Measurements from ENCODE around the gene ZNRF2.

DNA sequence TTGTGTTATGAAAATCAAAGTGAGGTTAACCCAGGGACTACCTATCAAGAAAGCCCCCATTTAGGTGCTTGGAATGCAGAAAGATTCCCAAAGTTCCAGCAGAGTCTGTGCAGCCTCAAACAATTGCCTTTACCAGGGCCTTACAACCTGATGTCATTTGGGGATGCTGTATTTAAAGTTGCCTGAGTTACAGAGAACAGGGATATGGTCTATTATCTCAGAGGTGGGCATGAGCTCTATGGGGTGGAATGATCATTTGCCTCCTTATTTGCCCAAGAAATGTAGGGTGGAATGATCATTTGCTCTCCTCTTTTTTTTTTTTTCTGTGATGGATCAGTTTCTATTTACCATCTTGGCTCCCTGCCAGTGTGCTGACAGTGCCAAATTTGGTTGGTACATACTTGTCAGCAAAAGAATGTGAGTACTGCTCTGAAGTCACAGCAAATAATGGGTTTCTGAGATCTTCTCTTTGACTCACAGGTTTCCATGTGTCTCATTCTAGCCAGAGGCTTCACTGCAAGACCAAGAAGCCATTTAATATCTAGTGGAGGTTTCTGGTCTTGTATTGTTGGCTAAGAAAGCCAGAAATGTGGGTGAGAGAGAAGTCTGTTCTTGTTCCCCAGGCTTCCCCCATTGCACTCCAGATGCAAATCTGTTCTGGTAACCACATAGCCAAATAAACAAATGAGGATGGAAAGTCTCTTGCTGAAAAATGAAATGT, 45.5 kb upstream of the ZNRF2 start:
- TF ChIP-seq, protein P1, sequence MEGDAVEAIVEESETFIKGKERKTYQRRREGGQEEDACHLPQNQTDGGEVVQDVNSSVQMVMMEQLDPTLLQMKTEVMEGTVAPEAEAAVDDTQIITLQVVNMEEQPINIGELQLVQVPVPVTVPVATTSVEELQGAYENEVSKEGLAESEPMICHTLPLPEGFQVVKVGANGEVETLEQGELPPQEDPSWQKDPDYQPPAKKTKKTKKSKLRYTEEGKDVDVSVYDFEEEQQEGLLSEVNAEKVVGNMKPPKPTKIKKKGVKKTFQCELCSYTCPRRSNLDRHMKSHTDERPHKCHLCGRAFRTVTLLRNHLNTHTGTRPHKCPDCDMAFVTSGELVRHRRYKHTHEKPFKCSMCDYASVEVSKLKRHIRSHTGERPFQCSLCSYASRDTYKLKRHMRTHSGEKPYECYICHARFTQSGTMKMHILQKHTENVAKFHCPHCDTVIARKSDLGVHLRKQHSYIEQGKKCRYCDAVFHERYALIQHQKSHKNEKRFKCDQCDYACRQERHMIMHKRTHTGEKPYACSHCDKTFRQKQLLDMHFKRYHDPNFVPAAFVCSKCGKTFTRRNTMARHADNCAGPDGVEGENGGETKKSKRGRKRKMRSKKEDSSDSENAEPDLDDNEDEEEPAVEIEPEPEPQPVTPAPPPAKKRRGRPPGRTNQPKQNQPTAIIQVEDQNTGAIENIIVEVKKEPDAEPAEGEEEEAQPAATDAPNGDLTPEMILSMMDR (IDR thresholded peaks at IDR 0.05) = no peak
- no peak for TF ChIP-seq POLR2A (IDR thresholded peaks at IDR 0.05)

Data from tibial nerve (tissue), 3 donors.